Muscle layer of duodenum (tissue), 2 donors: Measurements from ENCODE around the gene PKN2.
"Not testable (repeated sequence)": the region's sequence is repeated elsewhere in the genome, so short reads cannot be mapped to it uniquely, and the experiment has no call there.

Experiments used
- H3K27ac ChIP-seq: one replicate; pipeline ENCODE4 v1.7.0; 2013; ENCODE audit warnings: mild to moderate bottlenecking, low read length
- H3K27me3 ChIP-seq: one replicate; pipeline ENCODE4 v1.7.0; 2013; ENCODE audit warnings: low read depth, mild to moderate bottlenecking, control low read depth, low read length
- H3K36me3 ChIP-seq, 2 donors: one replicate each; pipeline ENCODE4 v1.7.0; 2013; ENCODE audit warnings: low read length in 2 of 2, control low read depth in 1 of 2, mild to moderate bottlenecking in 1 of 2; ENCODE audit not compliant: insufficient read depth in 2 of 2, control insufficient read depth in 1 of 2
- H3K4me1 ChIP-seq, 2 donors: one replicate each; pipeline ENCODE4 v1.7.0; 2013; ENCODE audit warnings: low read length in 2 of 2, mild to moderate bottlenecking in 2 of 2, control low read depth in 1 of 2, moderate library complexity in 1 of 2; ENCODE audit not compliant: insufficient read depth in 2 of 2, control insufficient read depth in 1 of 2
- H3K4me3 ChIP-seq, 2 donors: one replicate each; pipeline ENCODE4 v1.7.0; 2013; ENCODE audit warnings: low read length in 2 of 2, low read depth in 1 of 2, mild to moderate bottlenecking in 1 of 2
- H3K9me3 ChIP-seq, 2 donors: one replicate each; pipeline ENCODE4 v1.7.0; 2013; ENCODE audit warnings: low read length in 2 of 2, control low read depth in 1 of 2, mild to moderate bottlenecking in 1 of 2; ENCODE audit not compliant: control insufficient read depth in 1 of 2
- donor health status: healthy.

Gene PKN2

GRCh38 chr1:88708011-88708410 is 23.9 kb downstream of the PKN2 start:
- Histone ChIP-seq H3K9me3 (peaks cover 0 to 2% of the 10 kb centered on the region in 2 donors), H3K4me3 (no peak overlapping the region), H3K27me3 (no peaks in the 10 kb centered on the region), H3K4me1 (no peaks in the 10 kb centered on the region), H3K36me3 (peaks cover 0 to 4% of the 10 kb centered on the region in 2 donors), H3K27ac (no peak overlapping the region)

GRCh38 chr1:88712907-88713306 is 28.8 kb downstream of the PKN2 start:
- H3K4me1 ChIP-seq, H3K27ac ChIP-seq: not testable (repeated sequence)

GRCh38 chr1:88716571-88716970 is 32.5 kb downstream of the PKN2 start:
- H3K4me1 ChIP-seq, H3K4me3 ChIP-seq: not testable (repeated sequence)

More at GRCh38 chr1:88712907-88713306, 28.8 kb downstream of the PKN2 start:
- H3K9me3 ChIP-seq, H3K27me3 ChIP-seq, H3K36me3 ChIP-seq, H3K4me3 ChIP-seq: not testable (repeated sequence)

GRCh38 chr1:88722492-88722891 is 38.4 kb downstream of the PKN2 start:
- H3K4me1 ChIP-seq: no peaks in the 10 kb centered on the region
- H3K9me3 ChIP-seq: no peaks in the 10 kb centered on the region
- no peaks in the 10 kb centered on the region for H3K27me3 ChIP-seq
- no peak overlapping the region for H3K27ac ChIP-seq
- H3K36me3 ChIP-seq: peaks cover 0 to 3% of the 10 kb centered on the region in 2 donors
- no peak overlapping the region for H3K4me3 ChIP-seq

More at GRCh38 chr1:88716571-88716970, 32.5 kb downstream of the PKN2 start:
- not testable (repeated sequence) for H3K36me3 ChIP-seq, H3K27me3 ChIP-seq, H3K27ac ChIP-seq, H3K9me3 ChIP-seq

- H3K27me3 ChIP-seq: no peaks in the 10 kb centered on the region
- H3K36me3 ChIP-seq: peaks cover 0 to 9% of the 10 kb centered on the region in 2 donors
- no peaks in the 10 kb centered on the region for H3K9me3 ChIP-seq
- no peak overlapping the region for H3K27ac ChIP-seq
- H3K4me1 ChIP-seq: peaks cover 8 to 11% of the 10 kb centered on the region in 2 donors
- no peak overlapping the region for H3K4me3 ChIP-seq
These were observed 42.6 kb downstream of the PKN2 start for GRCh38 chr1:88726697-88727096.

- no peak overlapping the region for H3K4me3 ChIP-seq
- peaks cover 0 to 7% of the 10 kb centered on the region in 2 donors for H3K36me3 ChIP-seq
- H3K27ac ChIP-seq: no peak overlapping the region
- no peaks in the 10 kb centered on the region for H3K27me3 ChIP-seq
- H3K9me3 ChIP-seq: no peaks in the 10 kb centered on the region
- peaks cover 10 to 11% of the 10 kb centered on the region in 2 donors for H3K4me1 ChIP-seq
These were observed 43.1 kb downstream of the PKN2 start for GRCh38 chr1:88727205-88727604.

- peaks cover 0 to 7% of the 10 kb centered on the region in 2 donors for H3K36me3 ChIP-seq
- no peak overlapping the region for H3K27ac ChIP-seq
- no peaks in the 10 kb centered on the region for H3K9me3 ChIP-seq
These were observed 45.2 kb downstream of the PKN2 start for GRCh38 chr1:88729297-88729696.

GRCh38 chr1:88730132-88730675 is 46.1 kb downstream of the PKN2 start:
- Histone ChIP-seq H3K4me1 (peaks cover 11 to 12% of the 10 kb centered on the region in 2 donors), H3K27me3 (no peaks in the 10 kb centered on the region), H3K27ac (no peak overlapping the region), H3K9me3 (peaks cover 0 to 2% of the 10 kb centered on the region in 2 donors), H3K4me3 (no peak overlapping the region), H3K36me3 (peaks cover 3 to 7% of the 10 kb centered on the region in 2 donors)

More at GRCh38 chr1:88729297-88729696, 45.2 kb downstream of the PKN2 start:
- Histone ChIP-seq H3K4me1 (peaks cover 11 to 12% of the 10 kb centered on the region in 2 donors), H3K4me3 (no peak overlapping the region), H3K27me3 (no peaks in the 10 kb centered on the region)

GRCh38 chr1:88730995-88731394 is 46.9 kb downstream of the PKN2 start:
- no peaks in the 10 kb centered on the region for H3K27me3 ChIP-seq
- no peak overlapping the region for H3K4me3 ChIP-seq
- H3K36me3 ChIP-seq: peaks cover 4 to 7% of the 10 kb centered on the region in 2 donors
- peaks cover 11 to 12% of the 10 kb centered on the region in 2 donors for H3K4me1 ChIP-seq
- H3K9me3 ChIP-seq: peaks cover 5 to 8% of the 10 kb centered on the region in 2 donors
- H3K27ac ChIP-seq: peak overlapping the region; percentile 58

GRCh38 chr1:88731475-88732269 is 47.6 kb downstream of the PKN2 start:
- H3K36me3 ChIP-seq: peaks cover 4 to 7% of the 10 kb centered on the region in 2 donors
- no peak overlapping the region for H3K4me3 ChIP-seq
- no peaks in the 10 kb centered on the region for H3K27me3 ChIP-seq
- H3K4me1 ChIP-seq: peaks cover 11 to 12% of the 10 kb centered on the region in 2 donors
- peaks cover 5 to 11% of the 10 kb centered on the region in 2 donors for H3K9me3 ChIP-seq
- peak overlapping the region; percentile 58 for H3K27ac ChIP-seq

GRCh38 chr1:88735382-88735781 is 51.3 kb downstream of the PKN2 start:
- Histone ChIP-seq H3K27ac (no peak overlapping the region), H3K36me3 (peaks cover 0 to 4% of the 10 kb centered on the region in 2 donors), H3K27me3 (no peaks in the 10 kb centered on the region), H3K4me1 (peaks cover 9 to 12% of the 10 kb centered on the region in 2 donors), H3K4me3 (no peak overlapping the region), H3K9me3 (peaks cover 5 to 11% of the 10 kb centered on the region in 2 donors)
